Breast epithelium (tissue), 3 donors: Measurements from ENCODE around the gene TRIM37.

ENCODE experiments used
- CTCF ChIP-seq, 3 donors: fragments of 450-650 bp; IDR thresholded peaks; one replicate each; pipeline ENCODE4 v1.5.1; 2016 to 2017; ENCODE audit warnings: antibody characterized with exemption in 3 of 3, mild to moderate bottlenecking in 3 of 3, moderate library complexity in 3 of 3
- POLR2A ChIP-seq: fragments of 450-650 bp; IDR thresholded peaks from one replicate; pipeline ENCODE4 v1.6.1; 2016; ENCODE audit warnings: antibody characterized with exemption, mild to moderate bottlenecking, moderate library complexity

DNA sequence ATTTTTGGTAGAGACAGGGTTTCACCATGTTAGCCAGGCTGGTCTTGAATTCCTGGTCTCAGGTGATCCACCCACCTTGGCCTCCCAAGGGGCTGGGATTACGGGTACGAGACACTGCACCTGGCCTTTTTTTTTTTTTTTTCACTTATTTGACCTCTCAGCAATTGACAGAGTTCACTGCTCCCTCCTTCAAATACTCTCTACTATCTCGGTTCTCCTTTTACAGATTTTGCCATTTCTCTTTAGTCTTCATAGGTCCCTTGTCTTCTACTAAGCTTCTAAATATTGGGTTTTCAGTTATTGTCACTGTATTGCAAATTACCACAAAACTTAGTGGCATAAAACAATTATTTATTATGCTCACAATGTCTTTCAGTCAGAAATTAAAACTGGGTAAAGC lies 159.3 kb downstream of the TRIM37 start:
- TF ChIP-seq CTCF (IDR thresholded peaks at IDR 0.05) = no peak
- no peak for TF ChIP-seq POLR2A
